ENCODE measurements around the gene KDELR1.
A peak's percentile ranks its signal among the peaks of the same experiment; 100 is the strongest.

Gene KDELR1

DNA sequence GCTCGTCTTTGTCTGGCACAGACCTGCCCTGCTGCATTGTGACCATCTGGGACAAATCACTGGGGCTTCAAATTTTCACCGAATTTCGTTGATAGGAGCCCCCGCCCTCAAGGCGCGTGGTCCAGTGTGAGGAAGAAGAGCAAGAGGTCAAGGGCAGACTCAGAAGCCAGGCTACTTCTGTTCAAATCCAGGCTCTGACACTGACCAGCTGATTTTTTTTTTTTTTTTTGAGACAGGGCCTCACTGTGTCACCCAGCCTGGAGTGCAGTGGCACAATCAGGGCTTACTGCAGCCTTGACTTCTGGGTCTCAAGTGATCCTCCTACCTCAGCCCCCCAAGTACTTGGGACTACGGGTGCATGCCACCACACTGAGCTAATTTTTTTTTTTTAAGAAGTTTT lies 20.0 kb downstream of the KDELR1 start:
- no peak for DNase-seq (ENCODE audit: low read depth)

- no peak for DNase-seq (ENCODE audit: low read depth)
Observed at GRCh38 chr19:48370955-48371354, 20.4 kb downstream of the KDELR1 start.

- no peak for DNase-seq (ENCODE audit: low read depth)
Observed at GRCh38 chr19:48368936-48369335, 22.4 kb downstream of the KDELR1 start.

GRCh38 chr19:48367855-48368254 lies 23.5 kb downstream of the KDELR1 start:
- DNase-seq (ENCODE audit: low read depth), result no peak

- DNase-seq (ENCODE audit: low read depth), result no peak
Observed at GRCh38 chr19:48365602-48366001, 25.7 kb downstream of the KDELR1 start.

GRCh38 chr19:48364598-48365348 lies 26.6 kb downstream of the KDELR1 start:
- DNase-seq (ENCODE audit: low read depth), result no peak

- peak; percentile 85 for DNase-seq (ENCODE audit: low read depth)
Observed at GRCh38 chr19:48363810-48364597, 27.3 kb downstream of the KDELR1 start, which contains the start of the genes SYNGR4 and TMEM143. Gene SYNGR4, plus strand, starts transcription at chr19:48364367. Its CDS starts 1,476 bp downstream, at chr19:48365843. Gene TMEM143, minus strand, starts transcription at chr19:48363940. Its CDS starts 20 bp downstream, at chr19:48363920.

- DNase-seq (ENCODE audit: low read depth), result peak; percentile 16
Observed at GRCh38 chr19:48363500-48363809, 27.9 kb downstream of the KDELR1 start.

GRCh38 chr19:48362716-48363499 lies 28.4 kb downstream of the KDELR1 start:
- DNase-seq (ENCODE audit: low read depth), result peak; percentile 53

DNA sequence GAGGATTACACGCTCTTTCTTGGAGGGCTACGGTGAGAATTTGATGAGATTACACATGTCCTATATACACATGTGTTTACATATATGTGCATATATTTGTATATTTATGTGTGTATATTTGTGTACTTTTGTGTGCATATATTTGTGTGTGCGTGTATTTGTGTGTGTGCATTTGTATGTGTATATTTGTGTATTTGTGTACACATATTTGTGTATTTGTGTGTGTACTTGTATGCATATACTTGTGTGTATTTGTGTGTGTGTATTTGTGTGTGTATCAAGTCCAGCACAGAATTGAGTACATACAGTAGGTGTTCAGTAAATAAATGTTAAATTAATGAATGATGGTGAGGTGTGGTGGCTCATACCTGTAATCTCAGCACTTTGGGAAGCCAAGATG lies 29.4 kb downstream of the KDELR1 start:
- DNase-seq (ENCODE audit: low read depth), result no peak

GRCh38 chr19:48359123-48359522 lies 32.2 kb downstream of the KDELR1 start:
- DNase-seq (ENCODE audit: low read depth), result no peak

DNA sequence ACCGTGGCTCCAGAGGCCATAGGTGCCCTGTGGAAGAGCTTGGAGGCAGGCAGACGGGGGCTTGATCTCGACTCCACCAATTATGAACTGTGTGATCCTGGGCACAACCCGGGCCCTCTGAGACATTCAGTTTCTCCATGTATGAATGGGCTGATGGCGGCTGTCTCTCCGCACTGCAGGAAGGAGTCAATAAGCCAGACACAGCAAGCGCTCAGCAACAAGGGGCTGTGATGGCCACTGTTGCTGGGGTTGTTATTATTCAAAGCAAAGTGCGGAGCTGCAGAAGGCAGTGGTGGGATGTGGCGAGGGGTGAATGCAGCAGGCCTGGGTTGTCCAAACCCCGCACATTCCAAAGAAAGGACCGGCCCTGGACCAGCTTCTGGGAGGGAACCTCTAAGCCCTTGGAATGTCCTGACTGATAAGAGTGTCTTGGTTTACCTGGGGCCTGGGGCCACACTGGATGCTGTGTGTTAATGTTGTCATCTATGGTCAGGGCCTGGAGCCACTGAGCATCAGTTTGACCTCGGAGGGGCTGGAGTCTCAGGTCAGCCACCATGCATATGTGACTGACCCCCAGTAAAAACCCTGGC lies 35.9 kb downstream of the KDELR1 start:
- DNase-seq (ENCODE audit: low read depth), result no peak

GRCh38 chr19:48354332-48354992 lies 36.9 kb downstream of the KDELR1 start:
- DNase-seq (ENCODE audit: low read depth), result no peak

GRCh38 chr19:48353677-48354076 lies 37.7 kb downstream of the KDELR1 start:
- no peak for DNase-seq (ENCODE audit: low read depth)

- peak; percentile 81 for DNase-seq (ENCODE audit: low read depth)
Observed at GRCh38 chr19:48351341-48351752, 40.0 kb downstream of the KDELR1 start.

GRCh38 chr19:48350856-48351255 lies 40.5 kb downstream of the KDELR1 start:
- no peak for DNase-seq (ENCODE audit: low read depth)

DNA sequence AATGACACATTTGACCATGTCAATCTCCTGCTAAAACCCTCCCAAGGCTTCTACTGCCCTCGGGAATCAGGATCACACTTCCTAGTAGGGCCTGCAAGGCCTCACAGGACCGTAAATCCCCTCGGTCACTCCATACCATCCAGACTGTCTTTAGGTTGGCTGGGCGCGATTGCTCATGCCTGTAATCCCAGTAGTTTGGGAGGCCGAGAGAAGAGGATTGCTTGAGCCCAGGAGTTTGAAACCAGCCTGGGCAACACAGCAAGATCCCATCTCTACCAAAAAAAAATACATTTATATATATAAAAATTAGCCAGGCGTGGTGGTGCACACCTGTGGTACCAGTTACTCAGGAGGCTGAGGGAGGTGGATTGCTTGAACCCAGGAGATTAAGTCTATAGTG lies 42.6 kb downstream of the KDELR1 start:
- no peak for DNase-seq (ENCODE audit: low read depth)

- no peak for DNase-seq (ENCODE audit: low read depth)
Observed at GRCh38 chr19:48348045-48348444, 43.3 kb downstream of the KDELR1 start.

DNA sequence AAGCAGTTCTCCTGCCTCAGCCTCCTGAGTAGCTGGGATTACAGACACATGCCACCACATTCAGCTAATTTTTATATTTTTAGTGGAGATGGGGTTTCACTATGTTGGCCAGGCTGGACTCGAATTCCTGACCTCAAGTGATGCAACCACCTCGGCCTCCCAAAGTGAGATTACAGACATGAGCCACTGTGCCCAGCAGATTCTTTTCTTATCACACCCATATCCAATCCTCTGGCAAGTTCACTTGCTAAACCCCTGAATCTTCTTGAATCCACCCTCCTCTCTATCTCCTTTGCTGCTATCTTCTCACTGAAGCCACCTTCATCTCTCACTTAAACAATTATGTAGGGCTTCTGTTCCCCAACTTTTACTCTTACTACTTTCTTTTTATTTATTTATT lies 45.2 kb downstream of the KDELR1 start:
- no peak for DNase-seq (ENCODE audit: low read depth)

DNA sequence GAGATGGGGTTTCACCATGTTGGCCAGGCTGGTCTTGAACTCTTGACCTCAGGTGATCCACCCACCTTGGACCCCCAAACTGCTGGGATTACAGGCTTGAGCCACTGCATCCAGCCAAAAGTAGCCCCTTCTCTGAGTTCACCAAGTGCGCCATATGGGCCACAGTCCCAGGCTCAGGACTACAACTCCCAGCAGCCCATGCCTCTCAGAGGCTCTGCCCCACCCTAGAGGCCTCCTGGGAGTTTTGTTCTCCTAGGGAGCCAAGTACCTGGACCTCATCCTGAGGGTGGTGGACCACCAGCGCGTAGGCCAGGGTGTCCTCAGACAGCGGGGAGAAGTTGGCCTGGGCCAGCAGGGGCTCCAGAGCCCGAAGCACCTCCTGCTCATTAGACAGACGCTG lies 46.5 kb downstream of the KDELR1 start:
- no peak for DNase-seq (ENCODE audit: low read depth)

GRCh38 chr19:48342841-48343540 lies 48.4 kb downstream of the KDELR1 start:
- no peak for DNase-seq (ENCODE audit: low read depth)
